Mammary epithelial cell (primary cell): ENCODE measurements around the gene STK35.

ENCODE experiments used
- CTCF ChIP-seq, 2 donors: IDR thresholded peaks in 1 of 2; conservative IDR thresholded peaks in 1 of 2; 2 replicates each; pipeline ENCODE4 v1.5.1; 2011 to 2012; ENCODE audit warnings: inconsistent platforms in 2 of 2, low read length in 2 of 2, mild to moderate bottlenecking in 2 of 2, control low read depth in 1 of 2, low read depth in 1 of 2; ENCODE audit not compliant: insufficient read depth in 1 of 2; ENCODE audit errors: extremely low read depth in 1 of 2
- EZH2 ChIP-seq: IDR thresholded peaks from 2 replicates; pipeline ENCODE4 v1.6.1; 2012; ENCODE audit warnings: low read length, inconsistent platforms, borderline replicate concordance

GRCh38 chr20:2150660-2151059, 49.0 kb downstream of the STK35 start:
- TF ChIP-seq CTCF (conservative IDR thresholded peaks at IDR 0.05 in 1 of 2, IDR thresholded peaks at IDR 0.05 in 1 of 2; ENCODE audit: extremely low read depth in 1 of 2, insufficient read depth in 1 of 2, low read depth in 1 of 2, low read length in 2 of 2) = no peak
- no peak for TF ChIP-seq EZH2
